ENCODE data around the gene NXF1.
"Not testable (repeated sequence)": the region's sequence is repeated elsewhere in the genome, so short reads cannot be mapped to it uniquely, and the experiment has no call there.

The NXF1 gene

DNA sequence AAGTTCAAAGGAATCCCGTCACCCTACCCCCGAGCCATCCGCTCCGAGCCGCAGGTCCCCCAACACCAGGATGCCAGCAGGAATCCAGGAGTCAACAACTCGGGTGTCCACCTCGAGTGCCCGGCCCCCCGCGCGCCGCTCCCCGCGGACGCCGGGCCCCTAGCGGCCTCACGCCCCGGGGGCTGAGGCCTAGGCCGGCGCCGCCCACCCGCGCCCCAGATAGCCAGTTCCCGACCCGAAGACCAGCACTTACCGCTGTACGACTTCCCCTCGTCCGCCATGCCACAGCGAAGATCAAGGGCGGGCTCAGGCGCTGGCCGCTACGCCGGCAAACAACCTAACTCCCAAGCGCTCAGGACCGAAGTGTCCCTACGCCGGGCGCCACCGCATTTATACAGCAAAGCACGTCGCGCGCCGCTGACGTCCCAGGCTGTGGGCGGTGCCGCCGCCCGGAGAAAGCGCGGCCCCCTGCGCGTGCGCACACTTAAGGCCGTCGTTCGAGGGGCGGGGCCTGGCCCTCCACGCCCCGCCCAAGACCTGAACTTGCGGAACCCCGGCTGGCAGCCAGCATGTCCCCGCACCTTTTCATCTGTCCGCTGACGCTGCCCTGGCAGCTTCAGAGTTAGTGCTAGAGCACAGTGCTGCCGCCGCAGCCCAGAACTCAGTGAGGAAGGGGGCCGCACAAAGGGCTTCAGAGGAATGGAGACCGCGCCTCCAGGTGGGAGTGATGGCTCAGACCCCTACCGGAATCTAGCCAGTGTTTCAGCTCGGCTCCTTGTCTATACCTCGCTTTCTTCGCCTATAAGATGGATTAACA, at the start of gene NXF1:
Gene NXF1 (minus strand): TSS at position 365 of the 817 bp plus-strand sequence. CDS start 84 bp downstream, at position 281.
- peak; percentile 100 for DNase-seq

DNA sequence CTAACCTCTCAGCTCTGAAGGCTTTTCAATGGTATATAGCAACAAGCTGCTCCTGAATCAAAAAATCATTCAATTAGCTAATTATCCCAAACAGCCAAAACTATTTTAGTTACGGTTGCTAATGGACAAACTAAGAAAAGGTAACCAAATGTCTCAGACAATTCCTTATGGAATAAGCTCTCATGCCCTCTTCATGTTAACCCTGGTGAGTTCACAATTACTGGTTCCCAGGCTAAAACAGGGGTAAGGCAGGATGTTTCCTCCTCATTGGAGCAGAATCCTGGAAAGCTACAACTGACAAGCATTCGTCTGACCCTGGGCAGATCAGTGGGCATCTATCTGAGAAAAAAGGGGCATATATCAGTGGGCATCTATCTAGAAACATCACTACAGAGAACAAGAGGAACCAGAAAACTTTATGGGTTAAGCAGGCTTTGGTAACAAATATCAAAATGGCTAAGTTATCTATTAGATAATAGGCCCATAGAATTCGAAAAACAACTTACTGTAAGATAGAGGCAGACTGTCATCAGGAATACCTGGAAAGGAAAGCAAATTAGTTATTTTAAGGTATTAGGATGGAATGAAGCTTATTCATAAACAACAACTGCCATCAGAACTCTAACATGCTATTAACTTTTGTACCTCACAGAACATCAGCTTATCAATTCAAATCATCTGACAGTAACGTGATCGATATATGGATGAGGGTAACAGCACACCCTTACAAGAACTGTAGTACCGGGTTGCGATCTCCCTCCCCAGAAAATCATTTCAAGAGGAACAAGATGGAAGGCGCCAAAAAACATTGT, 49.0 kb upstream of the NXF1 start:
- no peak for DNase-seq

GRCh38 chr11:62853279-62853965, 48.2 kb upstream of the NXF1 start:
- DNase-seq, result no peak

DNA sequence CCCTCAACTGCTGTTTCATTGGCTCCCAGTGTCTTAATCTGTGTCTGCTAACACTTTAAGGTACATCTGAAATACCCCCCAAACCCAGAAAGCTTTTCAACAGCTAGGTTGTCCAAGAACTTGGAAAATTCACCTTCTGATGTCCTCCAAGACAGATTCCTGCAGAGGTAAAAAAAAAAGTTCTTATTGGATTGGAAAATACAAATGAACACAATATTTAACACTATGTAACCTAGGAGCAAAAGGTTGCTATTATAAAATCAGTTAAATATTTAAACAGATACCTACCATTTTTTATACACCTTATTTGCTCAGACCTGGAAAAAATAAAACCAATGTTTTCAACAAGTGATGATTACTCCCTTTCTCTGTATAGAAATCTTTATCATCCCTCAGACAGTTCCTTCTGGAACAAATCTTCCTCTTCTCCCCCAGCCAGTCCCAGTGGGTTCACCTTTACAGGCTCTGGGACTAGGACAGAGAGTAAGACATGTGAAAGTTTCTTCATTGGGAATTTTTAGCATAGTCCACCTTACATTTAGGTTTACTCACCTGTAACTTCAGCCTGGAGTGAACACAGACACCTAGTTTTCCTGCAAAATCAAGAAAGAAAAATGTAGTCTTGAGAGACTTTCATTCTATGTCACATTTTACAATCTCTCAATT, 47.4 kb upstream of the NXF1 start:
- no peak for DNase-seq

GRCh38 chr11:62851807-62852522, 46.7 kb upstream of the NXF1 start:
- DNase-seq, result no peak

GRCh38 chr11:62850911-62851806, 45.9 kb upstream of the NXF1 start:
- DNase-seq, result peak; percentile 85

DNA sequence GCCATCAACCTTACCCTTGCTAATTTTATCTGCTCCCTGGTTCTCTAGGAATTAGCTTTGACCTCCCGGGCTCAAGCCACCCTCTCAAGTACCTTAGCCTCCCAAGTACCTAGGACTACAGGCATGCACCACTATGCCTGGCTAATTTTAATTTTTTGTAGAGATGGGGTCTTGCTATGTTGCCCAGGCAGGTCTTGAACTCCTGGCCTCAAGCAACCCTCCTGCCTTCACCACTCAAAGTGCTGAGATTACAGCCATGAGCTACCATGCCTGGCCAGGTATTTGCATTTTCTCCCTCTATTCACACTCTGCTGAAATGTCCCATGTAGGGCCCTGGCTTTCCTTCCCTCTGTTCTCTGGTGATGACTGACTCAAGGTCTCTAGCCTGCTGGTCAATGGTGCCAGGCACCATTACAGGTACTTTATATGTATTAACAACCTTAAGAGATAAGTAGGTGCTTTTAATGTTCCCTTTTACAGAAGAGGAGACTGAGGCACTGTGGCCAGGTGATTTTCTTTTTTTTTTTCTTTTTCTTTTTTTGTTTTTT, 42.6 kb upstream of the NXF1 start:
- no peak for DNase-seq

DNA sequence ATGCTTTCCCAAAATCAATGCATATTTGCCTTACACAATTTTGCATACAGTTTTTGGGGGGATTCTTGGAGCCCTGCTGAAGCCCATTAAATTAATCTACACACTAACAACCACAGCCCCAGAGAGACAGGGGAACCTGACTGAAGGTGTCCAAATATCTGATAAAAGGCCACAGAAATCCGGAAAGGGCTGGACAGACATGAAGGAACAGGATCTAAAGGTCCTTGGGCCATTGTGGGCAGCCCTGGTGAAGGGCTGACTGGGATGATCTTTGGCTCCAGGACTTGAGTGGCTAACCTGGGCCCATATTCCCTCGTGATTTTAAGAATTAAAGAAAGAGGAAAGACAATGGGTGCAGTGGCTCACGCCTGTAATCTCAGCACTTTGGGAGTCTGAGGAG, 40.9 kb upstream of the NXF1 start:
- DNase-seq, result no peak

GRCh38 chr11:62844154-62844553, 38.9 kb upstream of the NXF1 start:
- no peak for DNase-seq

DNA sequence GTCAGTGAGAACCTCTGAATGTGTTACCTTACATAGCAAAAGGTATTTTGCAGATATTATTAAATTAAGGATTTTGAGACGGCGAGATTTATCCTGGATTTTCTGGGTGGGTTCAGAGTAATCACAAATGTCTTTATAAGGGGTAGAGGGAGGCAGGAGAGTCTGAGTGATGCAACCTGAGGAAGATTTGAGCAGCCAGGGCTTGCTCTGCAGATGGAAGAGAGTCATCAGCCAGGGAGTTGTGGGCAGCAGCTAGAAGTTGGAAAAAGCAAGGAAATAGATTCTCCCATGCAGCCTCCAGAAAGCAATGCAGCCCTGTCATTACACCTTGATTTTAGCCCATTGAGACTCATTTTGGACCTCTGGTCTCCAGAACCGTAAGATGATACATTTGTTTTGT, 38.2 kb upstream of the NXF1 start:
- DNase-seq, result no peak

DNA sequence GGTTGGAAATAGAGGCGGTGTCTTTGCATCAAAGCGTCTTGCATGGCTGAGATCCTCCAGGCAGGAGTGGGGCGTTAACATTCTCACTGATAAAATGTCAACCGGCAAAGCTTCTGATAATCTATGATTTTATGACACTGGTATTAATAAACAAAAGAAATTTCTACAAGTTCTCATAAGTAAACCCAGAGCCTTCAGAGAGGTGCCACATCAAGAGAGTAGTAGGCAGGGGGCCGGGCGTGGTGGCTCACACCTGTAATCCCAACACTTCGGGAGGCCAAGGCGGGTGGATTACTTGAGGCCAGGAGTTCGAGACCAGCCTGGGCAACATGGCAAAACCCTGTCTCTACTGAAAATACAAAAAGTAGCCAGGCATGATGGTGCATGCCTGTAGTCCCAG, 37.7 kb upstream of the NXF1 start:
- not testable (repeated sequence) for DNase-seq

DNA sequence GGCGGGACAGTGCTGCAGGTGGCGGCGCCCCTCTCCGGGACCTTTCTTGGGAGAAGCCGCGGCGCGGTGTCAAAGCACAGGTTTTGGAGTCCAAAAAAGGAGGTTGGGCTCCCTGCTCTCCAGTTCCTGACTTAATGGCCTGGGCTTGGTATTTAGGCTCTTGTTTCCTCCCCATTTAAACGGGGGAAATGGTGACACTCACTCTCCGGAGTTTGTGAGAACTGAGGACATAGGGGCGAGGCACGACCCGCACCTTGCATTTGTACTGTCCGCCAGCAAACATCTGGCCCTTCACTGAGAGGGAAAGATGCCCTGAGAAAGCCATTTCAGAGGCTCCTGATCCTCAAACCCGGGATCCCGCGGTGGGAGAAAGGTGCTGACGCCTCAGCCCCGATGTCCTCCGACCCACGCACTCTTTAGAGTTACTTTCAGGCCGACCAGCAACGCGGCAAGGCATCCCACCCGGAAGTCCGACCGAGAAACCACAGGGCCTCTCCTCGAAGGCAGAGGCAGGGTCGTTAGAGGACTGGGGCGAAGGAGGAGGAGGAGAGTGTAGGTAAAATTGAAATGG, 37.0 kb upstream of the NXF1 start:
- DNase-seq, result peak; percentile 82

- DNase-seq, result peak; percentile 94
These were observed 36.3 kb upstream of the NXF1 start for GRCh38 chr11:62841361-62842170.

DNA sequence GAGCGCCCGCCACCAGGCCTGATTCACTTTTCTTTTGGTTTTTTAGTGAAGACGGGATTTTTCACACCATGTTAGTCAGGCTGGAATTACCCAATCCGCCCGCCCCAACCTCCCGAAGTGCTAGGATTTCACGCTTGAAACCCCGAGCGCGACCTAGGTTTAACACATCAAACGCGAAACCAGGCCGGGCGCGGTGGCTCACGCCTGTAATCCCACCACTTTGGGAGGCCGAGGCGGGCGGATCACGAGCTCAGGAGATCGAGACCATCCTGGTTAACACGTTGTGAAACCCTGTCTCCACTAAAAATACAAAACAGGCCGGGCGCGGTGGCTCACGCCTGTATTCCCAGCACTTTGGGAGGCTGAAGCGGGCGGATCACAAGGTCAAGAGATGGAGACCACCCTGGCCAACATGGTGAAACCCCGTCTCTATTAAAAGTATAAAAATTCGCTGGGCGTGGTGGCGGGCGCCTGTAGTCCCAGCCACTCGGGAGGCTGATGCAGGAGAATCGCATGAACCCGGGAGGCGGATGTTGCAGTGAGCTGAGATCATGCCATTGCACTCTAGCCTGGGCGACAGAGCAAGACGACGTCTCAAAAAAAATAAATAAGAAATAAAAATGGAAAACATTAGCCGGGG, 35.6 kb upstream of the NXF1 start:
- DNase-seq, result peak; percentile 91

DNA sequence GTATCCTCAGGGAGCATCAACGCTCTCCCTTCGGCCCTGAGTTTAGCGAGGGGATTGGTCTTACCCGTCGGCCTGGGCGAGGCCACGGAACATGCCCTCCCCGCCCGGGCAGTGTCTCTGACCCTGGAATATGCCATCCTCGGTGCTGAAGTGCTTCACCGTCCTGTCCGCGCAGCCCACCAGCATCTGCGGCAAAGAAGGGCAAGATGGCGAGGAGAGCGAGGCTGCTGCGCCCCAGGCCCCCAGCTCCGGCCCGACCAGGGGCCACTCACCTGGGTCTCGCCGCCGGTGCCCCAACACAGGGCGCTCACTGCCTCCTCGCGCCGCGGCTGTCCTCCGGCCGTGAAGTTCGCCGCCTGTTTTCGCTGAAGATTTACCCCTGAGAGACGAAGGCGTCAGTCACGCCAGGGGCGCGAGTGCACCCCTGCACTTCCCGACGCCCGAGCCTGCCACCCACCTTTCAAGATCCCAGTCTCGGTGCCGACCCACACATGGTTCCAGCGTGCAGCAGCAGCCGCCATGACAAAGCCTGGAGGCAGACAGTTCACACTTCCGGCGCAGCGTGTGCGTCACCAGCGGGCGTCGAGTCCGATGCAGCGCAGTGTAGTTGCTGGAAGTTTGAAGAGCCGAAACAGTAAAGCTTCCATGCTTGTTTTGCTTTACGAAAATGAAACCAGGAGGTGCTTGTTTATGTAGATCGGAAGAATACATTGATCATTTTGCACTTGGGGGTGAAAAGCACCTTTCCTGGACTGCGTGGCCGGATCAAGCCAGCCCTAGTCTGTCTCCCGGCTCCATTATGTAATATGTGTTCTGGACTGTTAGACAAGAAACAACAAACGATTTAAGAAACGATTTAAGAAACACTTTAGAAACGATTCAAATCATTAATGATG, 34.1 kb upstream of the NXF1 start, which contains the start of gene WDR74:
Gene WDR74 (minus strand): TSS at position 541 of the 896 bp plus-strand sequence. CDS start 20 bp downstream, at position 521.
- DNase-seq, result peak; percentile 94

DNA sequence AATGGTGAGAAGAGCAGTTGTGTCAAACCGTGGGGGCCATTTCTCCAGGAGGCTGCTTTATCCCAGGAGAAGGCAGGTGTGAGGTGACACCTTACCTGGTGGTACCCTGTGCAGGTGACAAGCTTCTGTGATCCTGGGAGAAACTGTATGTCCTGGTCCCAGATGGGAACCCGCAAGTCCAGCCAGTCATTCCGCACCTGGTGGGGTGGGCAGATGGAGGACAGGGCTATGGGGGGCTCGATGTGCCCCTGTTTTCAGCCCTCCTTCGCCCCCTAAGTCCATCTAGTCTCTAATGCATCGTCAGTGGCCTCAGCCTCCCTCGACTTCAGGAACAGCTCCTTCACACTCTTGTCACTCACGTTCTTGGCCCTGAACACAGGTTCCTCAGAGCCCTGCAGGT, 30.1 kb upstream of the NXF1 start:
- no peak for DNase-seq

DNA sequence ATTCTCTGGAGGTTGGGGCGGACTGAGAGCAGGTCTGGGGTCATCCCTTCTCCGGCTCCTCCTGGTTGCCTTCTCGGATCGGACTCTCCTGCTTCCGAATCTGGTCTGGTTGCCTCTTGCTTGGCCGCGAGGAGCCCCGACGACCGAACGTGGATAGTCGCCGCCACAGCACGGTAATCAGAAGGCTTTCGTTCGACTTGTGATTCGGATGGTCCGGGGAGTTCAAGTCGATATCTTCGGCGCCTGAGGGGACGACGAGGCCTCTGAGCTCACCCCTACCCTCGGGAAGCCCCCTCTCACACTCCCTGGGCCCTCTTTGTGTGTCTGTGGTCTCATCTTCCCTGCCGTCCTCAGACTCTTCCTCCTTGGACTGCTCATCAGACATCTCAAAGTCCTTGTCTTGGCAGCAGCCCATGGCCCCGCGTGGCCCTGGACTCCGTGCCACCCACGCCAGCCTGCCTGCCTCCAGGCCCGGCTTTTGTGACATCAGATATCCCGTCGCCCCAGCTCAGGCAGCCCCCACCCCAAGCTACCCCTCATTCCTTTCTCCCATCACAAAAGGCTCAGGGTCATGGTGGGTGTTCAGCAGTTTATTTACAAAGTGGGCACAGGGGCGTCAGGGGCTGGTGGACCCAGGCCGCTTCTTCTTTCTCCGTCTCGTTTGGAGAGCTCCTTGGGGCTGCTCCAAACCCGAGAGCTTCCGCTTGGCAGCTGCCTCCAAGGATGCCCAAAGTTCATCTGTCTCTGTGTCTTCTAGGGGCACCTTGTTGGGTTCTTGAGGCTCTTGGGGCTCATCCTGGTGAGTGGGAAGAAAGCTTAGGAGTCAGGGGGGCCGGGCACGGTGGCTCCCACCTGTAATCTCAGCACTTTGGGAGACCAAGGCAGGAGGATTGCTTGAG, 27.3 kb upstream of the NXF1 start, which contains the start of gene TEX54:
Gene TEX54 (minus strand): TSS at position 506 of the 899 bp plus-strand sequence.
- no peak for DNase-seq
